Fibroblast of gingiva (primary cell): Measurements from ENCODE around the gene PAQR7.
"Not testable (repeated sequence)": the region's sequence is repeated elsewhere in the genome, so short reads cannot be mapped to it uniquely, and the experiment has no call there.

Source experiments
- DNase-seq: peaks from one replicate; pipeline ENCODE4 v3.0.0-alpha.2; 2011; ENCODE audit warnings: low read depth

The PAQR7 gene

DNA sequence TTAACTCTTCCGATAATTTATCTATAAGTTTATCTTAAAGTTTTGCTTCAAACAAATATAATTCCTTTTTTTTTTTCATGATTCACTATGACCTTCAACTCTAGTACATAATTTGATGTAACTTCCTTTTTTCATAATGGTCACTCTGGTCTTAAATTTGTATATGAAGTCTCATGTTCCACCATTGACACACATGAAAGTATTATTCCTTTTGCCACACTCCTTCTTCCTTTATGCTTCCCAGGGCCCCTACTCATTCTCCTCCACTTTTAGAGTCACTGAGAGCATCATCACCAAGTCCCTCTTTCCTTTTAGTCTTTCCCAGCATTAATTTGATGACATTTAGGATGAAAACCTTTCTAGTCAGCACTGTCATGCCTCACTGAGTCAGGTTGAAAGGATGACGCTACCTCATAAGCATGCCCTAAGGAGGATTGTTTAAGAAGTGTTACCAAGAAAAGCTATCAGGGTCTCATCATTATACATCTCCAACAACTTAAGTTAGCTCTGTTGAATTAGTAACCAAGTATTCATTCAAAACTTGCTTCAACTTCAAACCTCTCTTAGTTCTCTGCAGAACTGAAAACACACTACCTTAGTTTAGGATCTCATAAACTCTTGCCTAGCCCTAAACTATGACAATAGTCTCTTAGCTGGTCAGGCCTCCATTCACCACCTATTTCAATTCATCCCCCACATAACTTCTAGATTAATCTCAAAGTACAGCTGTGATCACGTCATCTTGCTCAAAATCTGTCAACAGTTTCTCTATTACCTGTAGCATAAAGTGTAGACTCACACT is 30.8 kb downstream of the PAQR7 start:
- no peak for DNase-seq

DNA sequence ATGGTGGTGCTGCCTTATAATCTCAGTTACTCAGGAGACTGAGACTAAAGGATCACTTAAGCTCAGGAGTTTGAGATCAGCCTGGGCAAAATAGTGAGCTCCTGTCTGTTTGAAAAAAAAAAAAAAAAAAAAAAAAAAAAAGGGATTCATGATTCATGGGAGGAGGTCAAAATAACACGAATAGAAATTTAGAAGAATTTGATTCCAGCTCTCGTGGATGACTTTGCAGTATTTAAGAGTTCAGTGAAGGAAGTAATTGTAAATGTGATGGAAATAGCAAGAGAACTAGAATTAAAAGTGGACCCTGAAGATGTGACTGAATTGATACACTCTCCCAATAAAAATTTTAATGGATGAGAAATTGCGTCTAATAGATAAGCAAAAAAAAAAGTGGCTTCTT is 32.0 kb downstream of the PAQR7 start:
- DNase-seq = no peak

DNA sequence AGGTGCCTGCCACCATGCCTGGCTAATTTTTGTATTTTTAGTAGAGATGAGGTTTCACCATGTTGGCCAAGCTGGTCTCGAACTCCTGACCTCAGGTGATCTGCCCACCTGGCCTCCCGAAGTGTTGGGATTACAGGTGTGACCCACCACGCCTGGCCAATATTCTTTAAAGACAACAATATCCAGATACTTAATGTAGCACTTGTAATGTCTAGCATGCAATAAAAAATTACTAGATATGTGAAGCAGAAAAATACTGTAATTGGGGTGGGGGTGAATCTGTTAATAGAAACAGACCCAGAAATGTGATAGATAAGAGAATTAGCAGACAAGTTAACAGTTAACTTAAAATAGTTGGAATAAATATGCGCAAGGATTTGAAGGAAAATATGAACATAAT is 35.7 kb downstream of the PAQR7 start:
- not testable (repeated sequence) for DNase-seq

DNA sequence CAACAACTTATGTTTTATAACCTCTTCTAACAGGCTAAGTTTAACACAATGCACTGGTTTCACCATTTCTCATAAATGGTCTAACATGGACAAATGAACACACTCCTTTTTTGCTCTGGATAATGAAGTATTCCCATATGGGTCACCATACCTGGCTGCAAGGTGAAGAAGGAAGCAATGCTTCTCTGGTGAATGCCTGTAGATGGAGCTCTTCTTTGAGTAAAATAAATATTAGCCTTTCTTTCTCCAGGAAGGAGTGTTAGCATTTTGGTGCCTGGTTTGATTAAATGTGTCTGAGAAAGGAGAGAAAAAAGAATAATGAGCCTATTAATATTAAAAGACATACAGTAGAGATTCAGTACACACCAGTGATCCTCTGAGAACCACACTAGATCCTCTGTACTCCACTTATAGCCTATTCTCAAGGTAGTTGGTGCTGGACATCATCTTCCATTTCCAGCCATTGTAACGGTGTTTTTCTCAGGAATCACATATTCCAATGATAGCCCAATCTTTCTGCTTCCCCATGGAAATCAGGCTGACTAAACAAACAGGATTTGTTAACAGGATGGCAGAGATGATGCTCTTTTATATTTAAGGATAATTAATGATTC is 38.1 kb downstream of the PAQR7 start:
- DNase-seq = no peak

DNA sequence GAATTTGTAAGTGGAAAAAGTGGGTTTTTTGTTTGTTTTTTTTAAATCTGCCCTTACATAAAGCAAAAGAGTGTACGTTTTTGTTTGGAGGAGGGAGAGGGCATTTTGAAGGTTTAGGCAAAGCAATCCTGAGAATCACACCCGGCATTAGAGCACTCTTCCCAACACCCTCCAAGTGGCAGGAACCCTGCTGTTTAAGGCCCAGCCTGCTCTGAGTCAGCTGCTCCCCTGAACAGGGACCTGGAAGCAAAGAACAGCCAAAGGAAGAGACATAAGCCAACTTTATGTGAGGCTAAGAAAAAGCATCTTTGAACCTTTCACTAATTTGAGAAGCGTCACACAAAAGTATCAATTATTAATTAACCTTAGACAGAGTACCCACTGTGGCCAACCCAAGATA is 38.8 kb downstream of the PAQR7 start:
- DNase-seq = no peak

DNA sequence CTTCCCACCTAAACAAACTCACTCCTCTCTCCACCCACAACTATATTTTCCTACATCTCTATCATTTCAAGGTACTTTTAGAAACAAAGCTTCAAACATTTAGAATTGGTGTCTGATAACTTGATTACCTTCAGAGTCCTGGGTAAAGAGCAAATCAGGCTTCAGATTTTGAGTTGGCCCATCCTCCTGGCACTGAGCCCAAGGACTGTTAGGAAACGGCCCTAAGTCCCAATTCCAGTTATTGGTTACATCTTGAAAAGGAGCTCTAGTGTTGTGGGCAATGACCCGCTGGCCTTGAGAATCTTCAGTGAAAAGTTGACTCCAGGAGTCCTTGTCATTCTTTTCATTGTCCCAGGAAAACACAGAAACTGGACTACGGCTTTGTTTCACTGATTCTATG is 40.6 kb downstream of the PAQR7 start:
- peak; percentile 32 for DNase-seq

DNA sequence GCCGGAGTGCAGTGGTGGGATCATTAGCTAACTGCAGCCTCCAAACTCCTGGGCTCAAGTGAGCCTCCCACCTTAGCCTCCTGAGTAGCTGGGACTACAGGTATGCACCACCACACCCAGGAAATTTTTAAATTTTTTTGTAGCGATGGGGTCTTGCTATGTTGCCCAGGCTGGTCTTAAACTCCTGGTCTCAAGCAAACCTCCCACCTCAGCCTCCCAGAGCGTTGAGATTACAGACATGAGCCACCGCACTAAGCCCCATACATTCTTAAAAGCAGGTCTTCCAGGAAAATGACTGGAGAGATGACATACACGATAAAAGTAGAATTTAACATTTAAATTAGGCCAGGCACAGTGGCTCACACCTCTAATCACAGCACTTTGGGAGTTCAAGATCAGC is 42.4 kb downstream of the PAQR7 start:
- no peak for DNase-seq

DNA sequence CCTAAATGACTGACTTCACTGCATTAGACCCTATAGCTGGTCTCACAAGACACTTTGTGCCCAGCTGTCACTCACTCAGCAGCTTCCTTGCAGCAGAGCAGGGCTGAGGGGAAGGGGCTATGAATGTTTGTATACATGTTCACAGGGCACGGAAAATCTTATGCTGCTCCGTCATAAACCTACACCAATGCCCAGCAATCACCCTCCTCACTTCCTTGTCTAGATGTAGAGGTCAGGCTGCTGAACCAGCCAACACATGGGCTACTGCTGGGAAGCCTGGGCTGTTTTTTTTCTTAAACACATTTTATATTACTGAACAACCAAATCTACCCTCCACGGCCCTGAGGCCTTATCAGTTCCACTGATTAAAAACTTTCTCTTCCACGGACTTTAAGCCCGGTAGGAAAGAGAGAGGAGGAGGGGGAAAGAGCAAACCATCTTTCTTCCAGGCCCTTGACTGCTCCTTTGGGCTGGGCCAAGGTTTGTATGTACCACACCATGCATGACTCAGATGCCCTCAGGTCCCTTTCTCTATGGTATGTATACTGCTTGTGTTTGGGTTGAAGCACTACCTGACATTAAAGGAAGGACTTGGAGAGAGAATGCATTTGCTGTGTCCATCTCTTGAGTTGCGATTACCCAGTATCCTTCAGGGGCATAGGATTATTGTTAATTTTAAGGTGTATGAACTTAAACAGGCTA is 43.0 kb downstream of the PAQR7 start:
- no peak for DNase-seq

DNA sequence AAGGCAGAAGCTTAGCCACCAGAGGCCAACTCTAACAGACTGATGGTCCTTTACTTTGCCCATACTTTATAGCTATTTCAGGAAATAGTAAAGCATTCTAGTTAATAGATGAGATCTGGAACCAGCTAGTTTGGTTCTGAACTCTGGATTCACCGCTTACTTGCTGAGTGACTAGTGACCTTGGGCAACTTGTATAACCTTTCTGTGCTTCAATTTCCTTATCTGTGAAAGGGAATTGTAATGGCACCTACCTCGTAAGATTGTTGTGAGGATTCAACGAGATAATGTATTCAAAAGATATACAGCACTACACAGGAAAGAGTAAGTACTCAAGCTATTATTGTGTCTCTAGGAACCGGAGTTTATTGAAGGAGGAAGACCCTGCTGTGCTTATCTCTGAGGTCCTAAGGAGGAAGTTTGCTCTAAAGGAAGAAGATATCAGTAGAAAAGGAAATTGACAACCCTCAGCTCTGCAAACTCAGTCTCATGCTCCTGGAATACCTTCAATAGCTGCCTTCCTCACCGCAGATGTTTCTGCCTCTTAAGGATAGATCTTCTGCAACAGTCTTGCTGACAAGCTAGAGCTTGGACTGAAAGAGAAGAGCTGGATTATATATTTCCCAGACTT is 43.8 kb downstream of the PAQR7 start:
- DNase-seq = no peak

DNA sequence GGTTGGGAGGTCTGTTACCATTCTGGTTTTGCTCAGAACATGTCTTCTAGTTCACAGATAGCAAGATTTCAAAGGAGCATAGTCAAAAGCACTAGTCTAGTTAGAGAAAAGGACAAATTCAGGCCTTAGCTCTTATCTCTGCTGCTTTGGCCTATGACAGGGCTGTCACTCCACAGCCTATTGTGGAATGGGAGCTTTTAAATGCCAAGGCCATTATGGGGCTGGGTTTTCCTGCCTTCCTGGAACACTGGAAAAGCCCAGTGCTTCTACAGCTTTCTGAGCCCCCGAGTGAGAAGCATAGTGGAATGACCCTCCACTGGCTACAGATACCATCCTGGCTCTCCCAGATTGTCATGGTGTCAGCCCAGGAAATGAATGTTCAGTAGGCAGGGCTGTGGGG is 46.5 kb downstream of the PAQR7 start:
- DNase-seq = no peak

DNA sequence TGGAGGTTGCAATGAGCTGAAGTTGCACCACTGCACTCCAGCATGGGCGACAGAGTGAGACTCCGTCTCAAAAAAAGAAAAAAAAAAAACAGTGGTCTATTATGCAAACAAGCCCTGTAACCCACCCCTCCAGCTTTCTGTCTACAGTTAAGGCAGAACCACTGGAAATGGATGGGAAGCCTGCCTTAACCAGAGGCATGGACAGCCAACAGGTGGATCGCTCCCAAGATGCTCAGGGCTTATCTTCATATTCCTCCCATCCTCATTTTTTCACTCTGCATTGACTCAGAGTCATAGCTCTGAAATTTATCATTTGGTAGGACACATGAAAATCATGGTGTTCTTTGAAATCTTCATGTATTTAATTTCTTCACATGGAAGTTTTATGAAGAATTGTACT is 47.0 kb downstream of the PAQR7 start:
- DNase-seq = no peak

DNA sequence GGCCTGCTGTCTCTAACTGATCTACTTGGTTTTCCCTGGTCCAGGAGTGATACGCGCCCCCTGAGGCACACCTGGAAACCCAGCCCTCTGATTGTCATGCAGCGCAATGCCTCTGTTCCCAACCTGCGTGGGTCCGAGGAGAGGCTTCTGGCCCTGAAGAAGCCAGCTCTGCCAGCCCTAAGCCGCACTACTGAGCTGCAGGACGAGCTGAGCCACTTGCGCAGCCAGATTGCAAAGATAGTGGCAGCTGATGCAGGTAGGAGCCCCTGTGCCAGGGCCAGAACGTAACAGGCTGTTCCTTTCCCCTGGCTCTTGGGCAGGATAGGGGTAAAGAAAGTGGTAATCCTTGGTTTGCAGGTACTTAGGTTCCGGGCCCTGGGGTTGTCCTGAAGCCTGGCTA is 48.9 kb downstream of the PAQR7 start:
- DNase-seq = no peak

DNA sequence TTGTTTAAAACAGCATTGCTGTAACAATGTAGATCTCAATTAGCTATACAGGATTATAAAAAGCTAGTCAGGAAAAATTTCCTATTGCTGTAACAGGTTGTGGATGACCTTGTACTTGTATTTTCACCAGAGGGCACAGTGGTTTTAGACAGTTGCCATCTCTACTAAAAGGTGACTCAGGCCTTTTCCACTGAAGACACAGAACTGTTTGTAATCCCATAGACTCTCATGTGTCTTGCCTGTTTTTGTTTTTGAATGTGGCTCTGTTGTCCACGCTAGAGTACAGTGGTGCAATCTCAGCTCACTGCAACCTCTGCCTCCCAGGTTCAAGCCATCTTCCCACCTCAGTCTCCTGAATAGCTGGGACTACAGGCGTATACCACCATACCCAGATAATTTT is 49.9 kb downstream of the PAQR7 start:
- no peak for DNase-seq

DNA sequence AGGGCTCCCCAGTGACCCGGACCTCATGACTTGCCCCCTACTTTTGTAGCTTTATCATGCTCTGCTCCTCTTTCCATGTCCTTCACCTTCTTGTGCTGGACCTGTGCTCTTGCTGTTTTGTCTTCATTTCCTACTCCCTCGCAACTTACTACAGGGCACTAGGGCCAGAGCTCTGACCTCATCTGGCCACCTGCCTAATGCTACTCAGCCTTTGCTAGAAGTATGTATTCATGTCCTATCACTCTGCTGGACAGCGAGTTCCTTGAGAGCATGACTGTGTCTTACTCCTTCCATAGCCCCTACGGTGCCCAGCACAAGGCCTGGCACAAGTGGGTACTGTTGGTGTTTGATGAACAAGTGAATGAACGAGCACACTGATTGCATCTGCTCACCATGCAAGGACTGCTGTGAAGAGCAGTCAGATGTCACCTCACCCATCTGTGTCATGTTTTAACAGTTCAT is 53.8 kb downstream of the PAQR7 start:
- peak; percentile 47 for DNase-seq

DNA sequence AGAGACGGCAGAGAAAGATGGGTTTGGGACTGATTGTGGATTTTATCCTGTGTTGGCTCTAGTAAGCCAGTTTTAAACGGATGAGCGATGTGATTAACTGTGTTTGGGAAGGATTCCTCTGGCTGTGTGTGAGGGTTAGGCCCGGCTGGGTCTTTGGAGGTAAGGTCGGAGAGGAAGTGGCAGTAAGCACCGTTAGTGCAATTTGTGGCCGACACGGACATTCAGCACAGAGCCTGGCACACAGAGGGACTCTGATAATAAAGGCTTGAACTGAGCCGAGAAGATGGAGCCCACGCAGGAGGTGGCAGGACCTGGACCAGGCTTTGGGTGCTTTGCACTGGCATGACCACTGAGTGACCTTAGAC is 54.4 kb downstream of the PAQR7 start:
- DNase-seq = no peak

DNA sequence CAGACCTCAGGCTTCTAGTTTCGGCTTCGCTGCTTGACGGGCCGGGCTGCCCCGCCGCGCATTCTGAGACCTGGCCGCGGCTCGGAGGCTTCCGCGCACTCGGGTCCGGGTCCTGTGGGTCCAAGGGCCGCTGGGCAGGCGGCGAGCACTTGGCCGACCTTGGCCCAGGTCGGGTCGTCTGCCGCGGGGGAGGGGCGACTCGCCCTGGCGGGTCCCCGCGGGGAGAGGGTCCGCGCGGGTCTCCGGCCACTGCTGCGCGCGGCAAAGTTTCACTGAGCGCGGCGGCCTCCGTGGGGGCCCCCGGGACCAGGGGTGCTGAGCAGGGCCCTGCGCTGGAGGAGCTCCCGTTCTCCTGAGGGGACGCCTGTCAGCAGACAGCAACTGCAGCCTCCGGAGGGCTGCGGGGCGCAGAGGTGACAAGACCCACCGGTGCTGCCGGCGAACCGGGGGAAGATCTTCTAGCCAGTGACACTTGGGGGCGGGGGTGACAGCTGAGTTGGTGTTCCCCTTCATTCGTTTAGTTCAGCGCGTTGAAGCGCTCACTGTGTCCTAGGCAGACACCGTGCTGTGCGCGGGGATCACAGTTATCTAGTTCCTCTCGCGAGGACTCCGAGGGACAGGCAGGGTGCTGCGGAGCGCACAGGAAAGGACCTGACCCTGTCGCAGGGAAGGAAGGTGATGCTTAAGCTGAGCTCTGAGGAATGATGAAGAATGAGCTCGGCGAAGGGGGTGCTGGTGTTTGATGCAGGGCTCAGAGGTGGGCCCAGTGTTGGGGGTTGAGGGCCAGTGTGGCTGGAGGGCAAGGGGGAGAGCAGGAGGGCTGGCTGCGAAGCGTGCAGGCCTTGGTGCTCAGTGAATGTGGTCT is 55.0 kb downstream of the PAQR7 start:
- peak; percentile 54 for DNase-seq

DNA sequence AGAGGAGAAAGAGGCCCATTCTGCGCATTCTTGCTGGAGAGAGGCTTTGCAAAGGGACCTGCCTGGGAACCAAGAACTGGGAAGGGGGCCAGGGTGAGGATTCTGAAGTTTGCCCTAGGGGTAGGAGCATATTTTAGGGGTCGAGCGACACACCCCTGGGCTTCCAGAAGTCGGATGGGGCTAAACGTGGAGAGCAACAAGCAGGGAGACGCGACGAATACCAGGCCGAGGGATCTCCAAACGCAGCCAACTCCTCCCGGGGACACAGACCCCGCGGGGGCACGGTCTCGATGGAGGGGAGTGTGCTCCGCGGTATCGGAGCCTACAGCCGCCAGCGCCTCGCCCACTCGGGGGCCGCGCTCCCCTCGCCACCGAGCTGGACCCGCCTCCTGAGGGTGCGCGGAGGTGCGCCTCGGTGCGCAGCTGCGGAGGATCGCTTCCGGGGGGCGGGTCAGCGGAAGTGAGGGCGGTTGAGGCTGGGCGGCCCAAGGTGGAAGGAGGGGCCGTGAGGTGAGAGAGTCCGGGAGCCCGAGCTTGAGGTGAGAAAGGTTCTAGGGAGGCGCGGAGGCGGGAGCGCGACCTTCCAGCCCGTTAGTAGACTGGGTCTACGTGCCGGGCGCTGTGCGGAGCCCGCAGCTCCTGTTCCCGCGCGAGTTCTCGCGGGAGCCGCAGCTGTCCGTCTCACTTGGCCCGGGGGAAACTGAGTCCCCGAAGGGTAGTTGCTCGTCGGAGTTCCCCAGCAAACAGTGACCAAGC is 55.8 kb downstream of the PAQR7 start, which contains the start of gene MTFR1L:
Gene MTFR1L (plus strand): TSS at position 464 of the 756 bp plus-strand sequence. CDS start 3,151 bp downstream, outside the sequence.
- DNase-seq = peak; percentile 69

DNA sequence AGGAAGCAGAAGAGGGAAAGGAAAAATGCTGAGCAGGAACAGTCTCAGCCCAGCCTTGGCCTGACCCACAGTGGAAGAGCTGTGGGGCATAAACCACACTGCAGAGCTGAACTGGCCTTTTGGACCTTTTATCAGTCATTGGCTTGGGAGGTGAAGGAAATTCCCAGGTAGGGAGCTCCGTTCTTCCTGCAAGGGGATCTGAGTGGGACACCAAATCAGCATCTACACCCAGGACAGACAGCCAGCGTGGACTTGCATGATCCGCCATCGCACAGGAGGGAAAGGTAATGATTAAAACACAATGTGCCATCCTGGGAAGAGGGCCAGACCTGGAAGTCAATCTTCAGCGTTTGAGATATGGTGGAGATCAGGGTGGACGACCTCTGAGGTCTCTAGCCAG is 56.9 kb downstream of the PAQR7 start:
- DNase-seq = no peak

DNA sequence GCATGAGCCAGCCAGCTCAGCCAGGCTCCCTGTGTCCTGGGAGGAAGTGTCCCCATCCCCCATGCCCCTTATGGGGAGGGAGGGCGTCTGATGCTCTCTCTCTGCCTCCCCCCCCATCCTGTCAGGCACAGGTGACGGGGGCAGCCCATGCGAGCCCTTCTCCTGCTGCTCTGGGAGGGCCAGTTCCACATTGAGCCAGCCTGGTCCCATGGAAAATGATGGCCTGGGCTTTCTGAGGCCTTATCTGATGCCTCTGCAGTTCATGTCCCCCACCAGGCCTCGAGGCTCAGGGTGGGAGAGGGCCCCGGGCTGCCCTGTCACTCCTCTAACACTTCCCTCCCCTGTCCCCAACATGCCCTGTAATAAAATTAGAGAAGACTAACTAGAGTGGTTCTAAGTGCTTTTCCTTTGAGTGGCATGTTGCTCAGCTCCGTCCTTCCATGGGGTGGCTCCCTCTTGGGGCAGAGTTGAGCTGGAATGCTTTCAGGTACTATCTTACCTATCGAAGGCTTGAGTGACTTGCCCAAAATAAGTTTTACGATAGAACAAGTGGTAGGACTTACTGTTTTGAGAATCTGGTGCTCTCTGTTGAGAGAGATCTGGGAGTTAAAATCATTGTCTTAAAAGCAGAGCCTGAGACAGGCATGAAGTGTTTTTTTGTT is 57.5 kb downstream of the PAQR7 start:
- DNase-seq = no peak

DNA sequence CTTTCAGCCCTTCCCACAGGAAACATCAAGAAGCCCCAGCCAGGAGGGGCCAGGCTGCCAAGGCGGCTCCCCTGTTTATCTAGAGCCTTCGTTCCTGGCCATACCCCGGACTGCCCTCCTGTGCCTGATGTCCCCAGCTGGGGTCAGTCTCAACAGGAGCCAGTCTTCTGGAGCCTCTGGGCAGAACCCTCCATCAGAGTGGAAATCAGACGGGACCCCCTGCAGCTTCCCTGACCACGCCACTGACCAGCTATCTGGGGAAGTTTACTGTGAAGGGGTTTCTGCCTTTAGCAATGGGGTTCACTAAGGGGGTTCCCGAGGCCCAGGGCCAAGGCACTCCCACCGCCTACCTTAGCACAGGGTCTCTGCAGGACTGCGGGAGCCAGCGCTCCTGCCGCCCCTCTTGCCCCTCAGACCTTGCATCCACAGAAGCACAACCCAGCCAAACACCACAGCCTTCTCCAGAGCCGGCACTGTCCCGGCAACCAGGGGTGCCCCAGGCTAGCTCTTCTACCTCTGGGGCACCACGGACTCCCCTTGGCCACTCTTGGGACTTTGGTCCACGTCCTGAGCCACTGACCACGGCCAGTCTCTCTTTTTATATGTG is 59.3 kb downstream of the PAQR7 start:
- no peak for DNase-seq
